GM18511 (cell line): ENCODE data around the gene CDC42EP4.

Experiments
- ATAC-seq: cut with Tn5 transposase; IDR thresholded peaks from one replicate; pipeline ENCODE4 v1.9.1; 2021; ENCODE audit warnings: mild to moderate bottlenecking, moderate library complexity; ENCODE audit not compliant: unreplicated experiment

Gene CDC42EP4

GRCh38 chr17:73301369-73301768 is 10.4 kb downstream of the CDC42EP4 start:
- no peak for ATAC-seq

DNA sequence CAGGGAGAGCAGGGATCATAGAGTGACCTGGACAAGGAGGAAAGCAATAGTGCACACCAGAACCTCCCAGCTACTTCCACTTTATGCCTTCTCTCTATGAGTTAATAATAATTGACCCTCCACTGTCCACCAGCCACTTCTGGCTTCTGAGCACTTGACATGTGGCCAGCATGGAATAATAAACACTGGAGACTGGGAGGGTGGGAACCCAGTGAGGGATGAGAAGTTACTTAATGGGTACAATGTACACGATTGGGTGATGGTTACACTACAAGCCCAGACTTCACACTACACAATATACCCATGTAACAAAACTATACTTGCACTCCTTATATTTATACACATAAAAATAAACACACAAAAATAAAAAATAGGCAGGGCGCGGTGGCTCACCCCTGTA is 11.4 kb downstream of the CDC42EP4 start:
- ATAC-seq: no peak

DNA sequence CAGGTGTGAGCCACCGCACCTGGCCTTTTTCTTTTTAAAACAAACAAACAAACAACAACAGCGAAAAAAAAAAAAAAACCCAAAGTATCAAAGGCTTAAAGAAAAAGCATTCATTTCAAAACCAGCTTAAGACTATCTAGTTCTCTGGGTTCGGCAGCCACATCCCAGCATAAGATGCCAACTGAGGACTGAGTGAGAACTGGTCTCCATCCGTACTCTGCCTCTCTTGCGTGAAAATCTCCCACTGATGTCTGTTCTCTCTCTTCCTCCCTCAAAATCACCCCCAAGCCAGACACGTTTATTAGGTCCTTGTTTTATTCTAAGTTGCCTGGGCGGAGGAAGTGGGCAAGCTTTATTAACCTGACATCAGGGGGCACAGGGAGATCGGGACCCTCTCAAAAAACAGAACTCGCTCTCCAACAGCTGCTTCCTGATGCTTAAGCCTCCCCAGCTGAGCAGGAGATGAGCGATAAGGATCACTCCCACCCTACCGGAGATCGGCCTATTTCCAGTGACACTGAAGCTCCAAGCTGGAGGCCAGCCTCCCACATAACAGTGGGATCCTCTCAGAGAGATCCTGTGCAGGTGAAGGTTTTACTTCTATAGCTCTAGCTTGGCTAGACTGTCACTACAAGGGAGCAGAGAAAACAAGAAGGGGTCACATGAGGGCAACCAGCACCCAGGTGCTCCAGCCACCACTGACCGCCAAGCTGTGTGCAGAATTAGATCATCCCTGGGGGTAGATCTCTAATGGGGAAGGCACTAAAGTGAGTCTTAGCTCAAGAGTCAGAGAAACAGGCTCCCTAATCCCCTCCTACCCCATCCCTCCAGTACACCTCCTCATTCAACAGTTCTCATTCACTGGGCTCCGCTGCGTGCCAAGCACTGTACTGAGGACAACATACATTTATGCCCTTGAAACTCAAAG is 13.6 kb downstream of the CDC42EP4 start:
- peak; percentile 66 for ATAC-seq

DNA sequence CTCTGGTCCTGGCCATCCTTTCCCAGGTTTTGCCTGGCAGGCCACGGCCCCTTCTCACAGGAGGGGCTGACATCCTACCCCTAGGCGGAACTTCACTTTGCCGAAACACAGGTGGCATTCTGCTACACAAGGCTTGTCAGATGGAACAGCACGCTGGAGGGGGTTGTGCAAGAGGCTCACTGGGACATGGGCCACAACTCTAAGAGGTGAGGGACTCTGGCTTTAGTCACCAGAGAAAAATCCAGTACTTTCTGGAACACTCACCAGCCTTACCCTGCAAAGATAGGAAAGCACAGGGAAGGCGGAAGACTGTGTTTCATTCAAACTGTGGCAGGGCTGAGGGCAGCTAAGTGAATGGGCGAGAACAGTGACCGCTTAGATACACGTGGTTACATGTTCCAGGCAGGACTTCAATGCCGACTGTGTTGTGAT is 18.3 kb downstream of the CDC42EP4 start:
- ATAC-seq: no peak

DNA sequence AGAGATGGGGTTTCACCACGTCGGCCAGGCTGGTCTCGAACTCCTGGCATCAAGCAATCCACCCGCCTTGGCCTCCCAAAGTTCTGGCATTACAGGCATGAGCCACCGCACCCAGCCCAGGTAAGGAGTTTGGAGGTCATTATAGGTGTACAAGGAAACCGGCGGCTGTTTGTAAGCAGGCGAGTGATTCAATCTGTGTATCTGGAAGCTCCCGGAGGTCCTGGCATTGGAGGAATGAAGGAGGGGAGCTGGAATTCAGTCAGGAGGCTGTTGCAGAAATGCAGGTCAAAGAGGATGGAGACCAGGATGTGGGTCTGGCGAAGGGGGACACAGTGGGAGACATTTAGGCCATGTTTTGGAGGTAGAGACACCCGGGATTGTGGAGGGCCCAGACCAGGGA is 18.8 kb downstream of the CDC42EP4 start:
- no peak for ATAC-seq

DNA sequence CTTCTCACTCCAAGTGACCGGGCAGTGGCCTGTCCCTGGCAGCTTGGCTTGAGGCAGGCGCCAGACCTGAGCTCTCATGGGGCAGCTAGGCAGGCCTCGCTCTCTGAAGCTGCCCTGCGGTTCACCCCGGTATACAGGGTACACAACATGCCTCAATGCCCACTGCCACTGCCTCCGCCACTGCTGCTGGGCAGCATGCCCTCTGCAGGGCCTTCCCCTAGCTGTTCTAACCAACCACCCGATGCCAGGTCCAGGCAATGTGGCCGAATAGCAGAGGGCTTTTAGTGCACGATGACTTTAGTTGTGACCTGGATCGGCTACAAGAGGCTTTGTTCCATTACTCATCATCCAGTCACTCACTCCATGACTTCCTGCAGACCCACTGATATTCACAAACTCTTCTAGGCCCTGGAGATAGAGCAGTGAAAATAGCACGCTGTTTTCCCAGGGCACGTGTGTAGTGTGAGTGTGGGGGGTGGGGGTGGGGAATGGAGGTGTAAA is 19.7 kb downstream of the CDC42EP4 start:
- ATAC-seq: no peak

DNA sequence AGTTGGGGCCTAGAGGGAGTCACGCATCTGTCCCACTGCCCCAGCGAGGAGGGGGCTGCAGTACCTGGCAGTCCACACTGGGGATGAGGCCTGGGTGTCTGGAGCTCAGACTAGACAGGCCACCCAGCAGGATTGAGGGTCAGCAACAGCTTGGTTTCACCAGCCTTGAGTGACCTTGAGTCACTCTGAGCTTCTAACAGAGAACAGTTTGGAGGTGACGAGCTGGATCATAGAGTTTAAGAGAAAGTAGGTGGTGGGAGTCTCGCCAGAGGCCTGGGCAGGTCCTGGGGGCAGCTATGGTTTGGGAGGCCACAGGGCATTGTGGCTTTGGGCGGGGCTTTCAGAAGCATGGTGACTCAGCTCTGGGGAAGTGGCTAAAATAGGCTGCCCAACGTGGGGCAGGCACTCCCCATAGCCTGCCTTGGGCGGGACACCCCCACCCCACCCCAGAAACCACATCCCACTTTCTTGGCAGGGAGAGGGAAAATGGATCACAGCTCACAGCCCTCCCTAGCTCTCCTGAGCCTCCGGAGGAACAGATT is 20.5 kb downstream of the CDC42EP4 start:
- peak; percentile 95 for ATAC-seq

GRCh38 chr17:73290399-73291259 is 21.2 kb downstream of the CDC42EP4 start:
- ATAC-seq: peak; percentile 63

DNA sequence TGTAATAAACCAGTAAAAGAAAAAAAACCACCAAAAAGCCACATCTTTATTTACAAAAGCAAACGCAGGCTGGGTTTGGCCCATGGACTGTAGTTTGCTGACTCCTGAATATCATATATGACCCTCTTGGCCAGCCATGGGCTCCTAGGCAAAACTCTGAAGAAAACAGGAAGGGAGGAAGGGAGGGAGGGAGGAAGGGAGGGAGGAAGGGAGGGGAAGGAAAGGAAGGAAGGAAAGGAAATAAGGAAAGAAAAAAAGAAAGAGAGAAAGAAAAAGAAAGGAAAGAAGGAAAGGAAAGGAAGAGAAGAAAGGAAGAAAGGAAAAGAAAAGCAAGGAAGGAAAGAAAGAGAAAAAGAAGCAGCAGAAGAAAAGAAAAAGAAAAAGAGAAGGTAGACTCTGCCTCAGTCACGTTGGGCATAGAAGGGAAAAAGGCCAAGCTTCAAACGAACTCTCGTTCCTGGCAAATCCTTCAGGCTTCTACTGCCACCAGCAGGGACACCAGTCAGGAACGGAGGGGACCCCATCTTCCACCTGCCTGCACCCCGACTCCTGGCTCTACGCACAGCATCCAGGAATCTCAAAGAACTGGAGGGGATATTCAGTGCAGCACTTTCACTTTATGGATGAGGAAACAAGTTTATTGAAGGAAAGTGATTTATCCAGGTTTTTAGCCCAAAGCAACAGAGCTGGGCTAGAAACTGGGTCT is 22.1 kb downstream of the CDC42EP4 start:
- ATAC-seq: no peak

DNA sequence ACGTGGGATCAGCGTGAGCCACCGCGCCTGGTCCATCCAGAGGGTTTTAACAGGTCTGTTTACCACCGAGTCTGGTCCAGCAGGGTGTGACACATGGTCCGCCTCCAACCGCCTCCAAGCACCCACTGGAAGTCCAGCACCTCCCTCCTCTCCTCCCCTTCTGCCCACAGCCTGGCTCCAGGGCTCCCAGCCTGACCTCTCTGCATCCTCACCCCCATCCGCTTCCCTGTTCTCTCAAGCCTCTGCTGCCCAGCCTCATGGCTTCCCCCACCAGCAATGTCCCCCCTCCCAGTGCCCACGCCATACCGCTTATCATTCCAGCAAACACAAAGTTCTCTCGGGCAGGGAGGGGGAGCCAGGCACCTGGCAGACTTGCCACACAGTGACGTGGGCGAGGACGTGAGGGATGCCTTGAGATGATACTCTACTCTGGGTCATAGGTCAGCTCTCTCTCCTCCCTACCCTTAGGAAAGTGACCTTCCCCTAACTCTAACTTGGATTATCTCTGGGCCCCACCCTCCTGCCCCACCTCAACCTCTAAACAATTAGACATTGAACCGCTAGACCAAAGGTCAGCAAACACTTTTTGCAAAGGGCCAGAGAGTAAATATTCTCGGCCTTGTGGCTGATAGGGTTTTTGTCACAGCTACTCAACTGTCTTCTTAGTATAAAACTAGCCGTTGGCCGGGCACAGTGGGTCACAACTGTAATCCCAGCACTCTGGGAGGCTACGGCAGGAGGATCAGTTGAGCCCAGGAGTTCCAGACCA is 23.1 kb downstream of the CDC42EP4 start:
- no peak for ATAC-seq

DNA sequence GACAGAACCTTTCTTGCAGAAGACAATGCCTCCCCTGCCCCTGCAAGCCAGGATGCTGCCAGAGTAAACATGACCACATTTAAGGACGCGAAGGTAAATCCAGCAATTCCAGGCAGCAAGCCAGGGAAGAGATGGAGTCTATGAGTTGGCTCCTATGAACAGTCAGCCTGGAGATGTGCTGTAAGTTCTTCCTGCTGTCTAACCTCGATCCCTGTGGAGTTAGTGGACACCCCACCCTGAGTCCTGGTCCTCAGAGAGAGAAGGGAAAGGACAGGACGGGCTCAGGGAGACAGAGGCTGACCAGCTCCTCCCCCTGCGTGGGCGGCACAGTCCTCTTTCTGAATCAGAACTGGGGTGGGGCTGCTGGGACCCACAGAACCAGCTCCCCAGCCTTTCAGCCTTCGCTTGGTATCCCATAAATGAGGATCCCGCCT is 24.9 kb downstream of the CDC42EP4 start:
- ATAC-seq: no peak

- ATAC-seq: no peak
These were observed 25.6 kb downstream of the CDC42EP4 start for GRCh38 chr17:73285916-73286862.

- no peak for ATAC-seq
These were observed 26.2 kb downstream of the CDC42EP4 start for GRCh38 chr17:73285603-73285908.

DNA sequence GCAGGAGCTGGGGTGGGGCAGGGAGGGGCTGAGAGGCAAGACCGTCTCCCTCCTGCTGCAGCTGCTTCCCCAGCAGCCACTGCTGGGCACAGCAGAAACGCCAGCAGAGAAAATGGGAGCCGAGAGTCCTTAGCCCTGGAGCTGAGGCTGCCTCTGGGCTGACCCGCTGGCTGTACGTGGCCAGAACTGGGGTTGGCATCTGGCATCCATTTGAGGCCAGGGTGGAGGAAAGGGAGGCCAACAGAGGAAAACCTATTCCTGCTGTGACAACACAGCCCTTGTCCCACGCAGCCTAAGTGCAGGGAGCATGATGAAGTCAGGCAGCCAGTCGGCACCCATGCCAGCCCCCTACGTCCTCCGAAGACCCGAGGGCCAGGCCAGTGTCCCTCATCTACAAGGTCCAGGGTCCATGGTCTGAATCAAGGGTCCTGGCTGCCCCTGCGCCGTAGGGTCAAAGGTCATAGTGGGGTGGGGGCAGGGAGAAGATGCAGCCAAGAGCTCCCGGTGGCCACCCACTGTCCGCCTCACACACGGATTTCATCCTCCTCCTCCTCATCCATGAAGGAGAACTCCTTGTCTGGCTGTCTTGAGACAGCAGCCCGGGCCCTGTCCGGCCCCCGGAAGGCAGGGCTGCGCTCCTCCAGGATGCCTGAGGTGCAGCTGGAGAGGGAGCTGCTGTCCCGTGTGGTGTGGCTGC is 26.7 kb downstream of the CDC42EP4 start:
- ATAC-seq: no peak

DNA sequence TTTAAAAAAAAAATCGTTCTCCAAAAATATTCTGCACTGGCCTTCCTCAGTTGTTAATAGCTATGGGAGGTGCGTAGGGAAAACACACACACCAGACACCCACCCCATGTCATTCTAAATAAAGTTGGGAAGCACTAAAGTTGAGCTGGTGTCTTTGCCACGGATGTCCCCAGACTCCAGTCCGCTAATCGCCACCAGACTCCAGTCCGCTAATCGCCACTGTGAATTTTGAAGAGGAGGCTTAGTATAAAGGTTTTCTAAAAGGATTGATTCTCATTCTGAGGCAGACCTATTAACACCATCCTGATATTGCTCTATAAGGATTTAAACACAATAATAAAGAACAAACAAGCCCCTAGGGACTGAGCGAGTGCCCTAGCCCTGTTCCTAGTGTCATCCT is 27.4 kb downstream of the CDC42EP4 start:
- no peak for ATAC-seq

GRCh38 chr17:73283841-73284282 is 27.9 kb downstream of the CDC42EP4 start:
- ATAC-seq: no peak

DNA sequence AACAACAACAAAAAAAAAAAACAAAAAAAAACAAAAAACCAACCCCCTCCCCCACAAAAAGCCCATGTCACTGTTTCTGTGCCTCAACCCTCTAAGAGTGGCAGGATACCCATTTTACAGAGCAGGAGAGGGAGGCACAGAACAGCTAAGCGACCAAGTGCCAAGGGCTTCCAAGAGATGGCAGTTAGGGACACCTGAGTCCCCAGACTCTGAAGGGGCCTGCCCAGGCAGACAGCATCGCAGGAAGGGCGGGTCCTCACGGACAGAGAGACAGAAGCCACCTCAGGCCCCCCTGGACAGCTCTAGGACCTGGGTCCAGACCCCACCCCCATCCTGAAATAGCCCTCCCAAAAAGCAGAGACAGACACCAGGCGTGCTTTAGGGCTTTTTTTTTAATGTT is 28.6 kb downstream of the CDC42EP4 start:
- no peak for ATAC-seq

DNA sequence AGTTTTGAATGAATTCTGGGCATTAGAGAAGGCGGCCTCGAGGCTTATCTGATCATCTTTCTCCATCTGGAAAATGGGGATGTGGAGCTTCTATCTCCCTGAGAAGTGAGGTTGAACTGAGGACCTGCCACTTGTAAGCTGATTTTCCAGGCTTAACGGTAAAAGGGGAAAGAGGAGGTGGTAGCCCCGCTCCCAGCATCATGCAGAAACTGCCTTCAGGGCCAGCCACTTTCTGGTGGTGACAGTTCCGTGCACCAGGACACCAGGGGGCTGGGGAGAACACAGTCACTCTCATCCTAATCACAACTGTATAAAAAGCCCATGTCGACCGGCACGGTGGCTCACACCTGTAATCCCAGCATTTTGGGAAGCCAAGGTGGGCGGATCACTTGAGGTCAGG is 29.2 kb downstream of the CDC42EP4 start:
- no peak for ATAC-seq
